GM19468 (cell line): ENCODE results near the gene LARP7.
"Not testable (repeated sequence)": the region's sequence is repeated elsewhere in the genome, so short reads cannot be mapped to it uniquely, and the experiment has no call there.

Source experiments
- ATAC-seq: cut with Tn5 transposase; IDR thresholded peaks from one replicate; pipeline ENCODE4 v1.9.1; 2021; ENCODE audit warnings: mild to moderate bottlenecking, moderate library complexity, moderate number of reproducible peaks; ENCODE audit not compliant: unreplicated experiment; ENCODE audit errors: extremely low read depth

LARP7 gene

DNA sequence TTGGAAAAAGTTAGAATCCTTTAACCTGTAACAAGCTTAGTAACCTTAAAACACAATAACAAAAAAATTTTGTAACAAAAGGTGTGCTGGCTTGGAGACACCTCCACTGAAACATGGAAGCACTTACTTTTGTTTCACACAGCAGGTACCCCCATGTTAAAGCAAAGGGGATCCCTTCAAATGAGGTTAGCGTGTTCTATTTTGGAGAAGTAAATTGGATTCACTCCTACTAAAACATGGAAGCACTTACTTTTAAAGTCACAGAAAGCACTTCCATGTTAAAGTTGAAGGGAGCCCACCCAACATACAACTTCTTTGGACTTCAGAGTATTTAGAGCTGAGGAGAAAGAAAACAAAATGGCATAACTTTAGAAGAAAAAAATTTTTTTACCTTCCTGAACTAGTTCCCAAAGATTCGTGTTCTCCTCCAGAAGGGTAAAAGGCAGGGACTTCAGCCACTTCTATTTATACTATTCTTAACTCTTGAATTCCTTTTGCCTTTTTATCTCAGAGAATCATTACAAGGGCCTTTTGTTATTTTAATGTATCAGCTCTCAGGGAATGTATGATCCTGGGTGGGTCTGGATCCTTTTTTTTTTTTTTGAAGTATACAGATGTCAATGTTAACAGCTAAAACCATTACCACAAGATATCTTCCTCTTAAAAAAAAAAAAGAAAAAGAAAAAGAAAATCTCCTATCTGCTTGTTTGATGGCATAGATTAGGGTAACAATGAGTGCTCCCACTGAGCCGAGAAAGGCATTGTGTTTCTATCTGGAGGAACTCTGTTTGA, 11.5 kb downstream of the LARP7 start:
- ATAC-seq, result no peak

DNA sequence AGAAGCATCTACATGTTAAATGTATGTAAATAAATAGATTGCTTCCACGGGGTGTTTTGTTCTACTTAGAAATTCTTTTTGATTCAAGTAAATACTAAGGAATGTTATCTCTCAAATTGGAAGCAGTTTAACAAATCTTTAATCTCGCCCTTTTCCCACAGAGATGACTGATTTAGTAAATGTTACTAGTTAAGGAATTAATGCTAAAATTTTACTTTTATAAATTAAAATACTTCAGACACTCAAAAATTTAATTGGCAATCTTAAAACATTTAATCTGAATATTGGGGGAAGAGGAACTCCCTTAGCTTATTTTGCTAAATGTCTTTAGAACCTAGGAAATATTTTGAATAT, 12.1 kb downstream of the LARP7 start:
- ATAC-seq, result no peak

- ATAC-seq, result no peak
These were observed 13.4 kb downstream of the LARP7 start for GRCh38 chr4:112650332-112650731.

DNA sequence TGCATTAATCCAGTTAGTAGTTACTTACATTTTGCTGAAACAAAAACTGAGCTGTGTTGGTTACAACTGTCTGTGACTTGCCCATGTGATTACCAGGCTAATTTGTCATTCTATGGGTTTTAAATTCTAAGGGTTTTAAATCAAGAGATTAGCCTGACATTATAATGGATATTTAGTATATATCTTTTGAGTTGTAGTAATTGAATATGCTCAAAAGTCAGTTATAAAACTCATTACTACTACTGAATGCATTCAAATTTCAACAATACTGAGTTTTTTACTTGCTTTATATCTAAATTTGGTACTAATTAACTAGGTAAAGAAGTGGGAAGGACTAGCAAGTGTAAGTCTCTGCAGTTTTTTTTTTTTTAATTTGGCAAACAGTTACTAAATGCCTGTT, 14.7 kb downstream of the LARP7 start:
- no peak for ATAC-seq

- no peak for ATAC-seq
These were observed 15.3 kb downstream of the LARP7 start for GRCh38 chr4:112652216-112652615.

DNA sequence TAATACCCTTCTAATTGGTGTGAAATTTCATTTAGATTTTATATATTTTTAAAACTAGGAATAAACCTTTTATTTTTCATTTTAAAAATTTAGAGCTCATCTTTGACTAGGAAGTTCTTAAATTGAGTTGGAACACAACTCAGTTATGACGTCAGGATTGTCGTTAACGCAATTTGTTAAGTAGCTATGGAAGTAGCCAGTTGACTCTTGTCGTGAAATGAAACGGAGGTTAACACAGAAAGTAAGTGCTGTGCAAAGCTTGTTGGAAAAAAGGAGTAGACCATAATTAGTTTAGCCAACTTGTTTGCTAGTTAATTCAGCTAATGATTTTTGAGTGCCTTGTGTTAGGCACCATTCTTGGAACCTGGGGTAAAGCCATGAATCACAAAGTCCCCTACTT, 18.3 kb downstream of the LARP7 start:
- no peak for ATAC-seq

GRCh38 chr4:112656115-112656514, 19.2 kb downstream of the LARP7 start:
- ATAC-seq, result not testable (repeated sequence)

DNA sequence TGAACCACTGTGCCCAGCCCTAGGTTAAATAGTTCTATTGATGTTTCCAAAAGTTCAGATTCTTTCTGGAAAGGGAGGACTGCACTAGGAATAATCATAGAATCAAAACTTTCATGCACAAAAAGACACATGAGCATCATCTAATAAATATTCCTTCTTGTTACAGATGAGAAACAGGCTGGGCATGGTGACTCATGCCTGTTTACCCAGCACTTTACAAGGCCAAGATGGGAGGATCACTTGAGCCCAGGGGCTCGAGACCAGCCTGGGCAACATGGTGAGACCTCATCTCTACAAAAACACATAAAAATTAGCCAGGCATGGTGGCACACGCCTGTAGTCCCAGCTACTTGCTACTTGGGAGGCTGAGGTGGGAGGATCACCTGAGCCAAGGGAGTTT, 27.7 kb downstream of the LARP7 start:
- no peak for ATAC-seq

DNA sequence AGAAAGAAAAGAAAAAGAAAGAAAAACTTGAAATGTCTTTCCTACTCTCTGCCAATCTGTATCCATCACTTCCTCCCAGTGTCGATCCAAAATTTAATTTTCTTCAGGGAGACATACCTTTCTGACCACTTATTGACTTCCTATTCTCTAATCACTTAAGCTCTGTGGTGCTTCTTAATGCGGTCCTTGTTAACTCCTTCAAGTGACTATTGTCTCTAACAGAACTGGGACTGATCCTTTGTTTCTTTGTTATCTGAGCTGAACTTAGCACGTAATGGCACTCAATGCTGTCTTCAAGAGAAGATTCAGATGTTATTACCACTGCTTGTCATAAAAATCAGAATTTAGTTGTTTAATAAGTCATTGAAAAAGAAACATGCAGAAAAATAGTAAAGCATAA, 31.2 kb downstream of the LARP7 start:
- ATAC-seq, result no peak

- no peak for ATAC-seq
These were observed 36.1 kb downstream of the LARP7 start for GRCh38 chr4:112673076-112673475.

DNA sequence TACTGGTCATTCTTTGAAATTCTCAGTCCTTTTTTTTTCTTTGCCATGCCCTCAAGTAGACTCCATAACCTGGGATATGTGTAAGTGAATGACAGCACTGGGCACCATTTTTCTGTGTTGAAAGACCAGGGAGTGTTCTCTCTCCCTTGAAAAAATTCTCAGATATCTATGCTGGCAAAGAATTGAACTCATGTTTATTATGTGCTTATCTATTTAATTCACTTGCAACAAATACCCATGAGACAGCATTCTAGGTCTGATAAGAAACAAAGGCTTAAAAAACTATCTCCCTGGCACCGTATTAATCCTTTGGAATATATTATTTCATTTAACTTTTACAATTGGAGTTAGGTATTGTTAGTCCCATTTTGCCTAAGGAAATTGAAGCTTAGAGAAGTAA, 36.7 kb downstream of the LARP7 start:
- ATAC-seq, result no peak

GRCh38 chr4:112674376-112674775, 37.4 kb downstream of the LARP7 start:
- no peak for ATAC-seq

GRCh38 chr4:112677519-112678091, 40.7 kb downstream of the LARP7 start:
- no peak for ATAC-seq

GRCh38 chr4:112680996-112681395, 44.1 kb downstream of the LARP7 start:
- ATAC-seq, result no peak

DNA sequence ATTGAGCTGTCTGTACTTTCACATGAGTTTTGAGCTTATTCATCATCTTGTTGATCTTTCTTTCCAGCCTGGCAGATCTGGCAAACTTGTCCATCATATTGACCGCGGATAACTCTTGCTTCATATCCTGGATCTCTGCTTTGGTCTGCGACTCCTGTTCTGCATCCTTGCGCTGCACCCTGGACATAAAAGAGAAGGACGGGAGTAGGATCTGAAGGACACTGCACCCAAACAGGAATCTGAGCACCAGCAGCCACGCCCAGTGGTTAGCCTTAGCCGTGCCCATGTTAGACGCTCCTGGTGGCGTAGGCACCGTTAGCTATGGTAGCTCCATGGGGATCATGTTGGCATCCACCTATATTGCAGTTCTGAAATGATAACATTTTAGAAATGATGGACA, 56.6 kb downstream of the LARP7 start:
- no peak for ATAC-seq

DNA sequence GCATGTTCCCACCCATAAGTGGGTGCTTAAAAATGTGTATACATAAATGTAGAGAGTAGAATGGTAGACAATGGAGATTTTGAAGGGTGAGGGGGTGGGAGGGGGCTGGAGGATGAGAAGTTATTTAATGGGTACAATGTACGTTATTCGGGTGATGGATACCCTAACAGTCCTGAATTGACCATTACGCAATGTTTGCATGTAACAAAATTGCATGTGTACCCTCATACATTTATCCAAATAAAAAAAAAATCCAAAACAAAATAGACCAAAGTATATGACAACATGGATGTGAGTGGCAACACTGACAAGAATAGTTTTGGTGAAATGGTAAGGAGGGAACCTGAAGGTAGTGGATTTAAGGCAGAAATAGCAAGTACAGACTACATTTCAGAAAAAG, 63.7 kb downstream of the LARP7 start:
- no peak for ATAC-seq

- no peak for ATAC-seq
These were observed 65.9 kb downstream of the LARP7 start for GRCh38 chr4:112702892-112703291.

- ATAC-seq, result no peak
These were observed 67.4 kb downstream of the LARP7 start for GRCh38 chr4:112704322-112704721.

GRCh38 chr4:112704991-112705845, 68.3 kb downstream of the LARP7 start:
- no peak for ATAC-seq

DNA sequence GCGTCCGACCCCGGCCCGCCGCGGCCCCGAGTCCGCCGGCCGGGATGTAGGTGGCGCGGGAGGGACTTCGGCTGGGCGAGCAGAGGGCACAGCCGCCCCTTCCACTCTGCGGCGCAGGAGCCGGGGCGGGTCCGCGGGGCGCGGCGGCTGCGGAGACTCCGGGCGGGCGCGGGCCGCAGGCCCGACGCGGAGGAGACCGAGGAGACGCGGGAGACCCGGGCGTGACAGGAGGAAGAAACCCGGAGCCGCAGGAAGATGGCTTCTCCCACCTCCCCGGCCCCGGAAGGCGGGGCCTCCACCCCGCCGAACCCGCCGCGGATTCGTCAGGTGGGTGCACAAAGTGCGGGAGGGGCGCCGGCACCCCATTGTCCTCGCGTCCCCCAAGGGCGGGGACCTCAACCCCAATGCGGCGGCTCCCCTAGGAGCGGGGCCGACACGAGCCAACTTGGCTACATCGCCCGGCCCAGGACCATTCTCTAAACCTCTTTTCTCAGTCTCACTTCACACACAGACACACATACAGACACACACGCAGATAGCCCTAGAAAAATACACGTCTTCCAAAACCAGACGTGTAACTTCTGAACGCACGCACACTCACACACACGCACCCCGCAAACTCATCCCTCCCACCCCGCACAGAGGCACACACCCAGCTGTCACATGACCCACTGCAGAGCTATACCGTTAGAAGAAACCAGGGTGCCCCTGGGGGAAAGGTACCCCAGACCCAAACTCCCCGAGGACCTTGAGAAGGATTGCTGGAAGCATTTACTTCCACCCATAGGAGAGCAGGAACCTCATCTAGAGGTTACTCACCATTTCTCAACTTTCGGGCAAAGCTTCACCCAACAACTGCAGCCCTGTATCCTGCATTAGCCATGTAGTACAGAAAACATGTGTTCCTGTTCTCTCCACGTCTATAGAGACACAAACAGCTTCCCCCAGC, 69.2 kb downstream of the LARP7 start:
- ATAC-seq, result not testable (repeated sequence)
